ENCODE data around the gene CLK4. TPM values are rescaled to one million over a fixed set of nuclear protein-coding genes. Genes with fewer than 3 reads are reported as not detected.
A peak's percentile ranks its signal among the peaks of the same experiment; 100 is the strongest.

CLK4 gene
- total and polyA plus RNA-seq, 4 experiments from 2014 or later, result 11.8 to 125 (median 71.6) TPM

DNA sequence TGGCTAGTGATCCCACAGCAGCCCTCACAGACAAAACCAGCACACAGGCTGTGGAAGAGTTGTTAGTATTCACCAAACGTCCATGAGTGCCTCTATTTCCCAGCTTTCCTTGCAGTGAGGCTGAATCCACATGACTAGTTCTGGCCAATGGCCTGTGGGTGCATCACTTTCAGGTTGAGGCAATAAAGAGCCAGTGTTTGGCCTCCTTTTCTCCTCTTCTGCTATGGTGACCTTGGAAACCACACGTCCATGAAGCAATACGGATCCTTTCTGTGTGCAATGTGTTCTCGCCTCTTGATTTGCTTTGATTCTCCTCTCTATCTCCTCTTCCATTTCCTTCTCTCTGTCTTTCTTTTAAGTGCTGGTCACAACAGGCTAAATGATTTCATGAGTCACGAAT, 23.4 kb upstream of the CLK4 start:
- CTCF ChIA-PET (ENCODE audit: partially characterized antibody), result no interaction called here

DNA sequence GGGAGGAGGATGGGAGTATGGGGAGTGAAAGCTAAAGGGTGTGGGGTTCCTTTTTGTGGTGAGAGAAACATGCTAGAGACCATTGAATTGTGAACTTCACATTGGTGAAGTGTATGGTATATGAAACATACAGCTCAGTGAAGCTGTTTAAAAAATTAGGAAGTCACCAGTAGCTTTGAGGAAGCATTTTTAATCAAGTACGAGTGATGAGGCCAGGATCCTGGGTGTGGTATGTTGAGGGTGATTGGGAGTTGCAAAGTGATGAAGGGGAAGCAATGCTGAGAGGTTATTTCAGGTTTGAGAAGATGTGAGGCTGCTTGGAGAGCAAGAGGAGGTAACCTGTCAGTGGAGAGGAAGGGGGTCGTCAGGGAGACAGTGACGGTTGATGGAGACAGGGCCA, 22.7 kb upstream of the CLK4 start:
- H3K4me3 Mint-ChIP-seq, result peak overlapping the region in 1 of 8 donors; percentile 47
- no peaks in the 10 kb centered on the region for H3K9me3 ChIP-seq (ENCODE audit: control insufficient read depth in 1 of 2, low read length in 2 of 2)
- no peak overlapping the region for H3K4me3 ChIP-seq (ENCODE audit: low read length in 2 of 2)
- peak overlapping the region in 1 of 7 donors; percentile 74 for H3K27ac Mint-ChIP-seq
- H3K27me3 Mint-ChIP-seq, result peaks cover 5 to 15% of the 10 kb centered on the region in 2 donors
- no peaks in the 10 kb centered on the region for H3K4me1 Mint-ChIP-seq
- no peak for DNase-seq
- H3K27me3 ChIP-seq (ENCODE audit: insufficient read depth, low read length), result no peaks in the 10 kb centered on the region
- no peaks in the 10 kb centered on the region for H3K36me3 ChIP-seq (ENCODE audit: insufficient read depth, low read length)
- intact Hi-C loops (cut with micrococcal nuclease), result no loop called here
- POLR2A ChIA-PET (ENCODE audit: partially characterized antibody), result no interaction called here
- H3K4me1 ChIP-seq (ENCODE audit: insufficient read depth, low read length), result no peaks in the 10 kb centered on the region
- CTCF ChIA-PET (ENCODE audit: partially characterized antibody), result no interaction called here
- H3K9me3 Mint-ChIP-seq, result peaks cover 0 to 15% (median 2%) of the 10 kb centered on the region in 8 donors
- peaks cover 0 to 3% of the 10 kb centered on the region in 2 donors for H3K36me3 Mint-ChIP-seq
- H3K27ac ChIP-seq (ENCODE audit: low read depth, low read length), result no peak overlapping the region

More for the DNA sequence above, 23.4 kb upstream of the CLK4 start:
- no peaks in the 10 kb centered on the region for H3K4me1 Mint-ChIP-seq
- H3K4me3 Mint-ChIP-seq, result no peak overlapping the region
- peaks cover 0 to 15% (median 2%) of the 10 kb centered on the region in 8 donors for H3K9me3 Mint-ChIP-seq
- Histone ChIP-seq H3K4me3 (ENCODE audit: low read length in 2 of 2) (no peak overlapping the region), H3K4me1 (ENCODE audit: insufficient read depth, low read length) (no peaks in the 10 kb centered on the region), H3K27ac (ENCODE audit: low read depth, low read length) (no peak overlapping the region), H3K27me3 (ENCODE audit: insufficient read depth, low read length) (no peaks in the 10 kb centered on the region), H3K36me3 (ENCODE audit: insufficient read depth, low read length) (no peaks in the 10 kb centered on the region), H3K9me3 (ENCODE audit: control insufficient read depth in 1 of 2, low read length in 2 of 2) (no peaks in the 10 kb centered on the region)
- POLR2A ChIA-PET (ENCODE audit: partially characterized antibody), result no interaction called here
- H3K27me3 Mint-ChIP-seq, result peaks cover 4 to 13% of the 10 kb centered on the region in 2 donors
- DNase-seq, result no peak
- intact Hi-C loops (cut with micrococcal nuclease), result no loop called here
- no peak overlapping the region for H3K27ac Mint-ChIP-seq
- H3K36me3 Mint-ChIP-seq, result peaks cover 0 to 3% of the 10 kb centered on the region in 2 donors

DNA sequence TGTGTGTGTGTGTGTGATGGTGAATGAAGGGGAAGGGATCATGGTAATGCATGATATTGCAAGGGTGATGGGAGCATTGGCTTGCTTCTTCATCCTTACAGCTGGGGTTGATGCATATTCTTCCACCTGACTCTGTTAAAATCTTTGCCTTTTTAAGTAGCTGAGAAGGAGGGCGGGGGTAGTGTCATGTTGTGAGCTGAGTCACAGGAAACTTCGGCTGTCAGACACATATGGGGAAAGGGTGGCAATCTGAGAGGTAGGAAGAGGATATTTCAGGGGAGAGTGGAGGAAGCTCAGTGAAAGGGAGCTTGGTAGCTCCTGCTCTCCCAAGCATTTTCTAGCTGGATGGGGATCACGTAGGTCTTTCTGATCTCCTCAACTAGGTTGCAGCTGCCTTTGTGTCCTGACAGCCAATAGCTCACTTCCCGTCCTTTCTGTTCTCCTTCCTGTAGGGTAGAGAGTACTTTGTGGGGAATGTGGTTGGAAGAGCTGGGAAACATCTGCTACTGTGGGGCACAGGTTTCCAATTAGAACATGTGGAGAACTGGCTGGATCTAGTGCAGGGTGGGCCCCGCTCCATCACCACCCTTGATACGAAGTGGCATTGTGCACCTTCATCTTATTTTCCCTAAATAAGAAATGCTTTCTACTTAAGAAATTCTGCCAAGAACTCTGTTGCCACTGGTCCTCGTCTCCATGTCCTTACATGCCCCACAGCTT, 18.1 kb upstream of the CLK4 start:
- ChIA-PET CTCF (ENCODE audit: partially characterized antibody) (no interaction called here), POLR2A (ENCODE audit: partially characterized antibody) (no interaction called here)
- no peak overlapping the region for H3K27ac Mint-ChIP-seq
- no peak overlapping the region for H3K4me3 Mint-ChIP-seq
- intact Hi-C loops (cut with micrococcal nuclease), result no loop called here
- no peaks in the 10 kb centered on the region for H3K4me1 Mint-ChIP-seq
- Histone ChIP-seq H3K36me3 (ENCODE audit: insufficient read depth, low read length) (no peaks in the 10 kb centered on the region), H3K9me3 (ENCODE audit: control insufficient read depth in 1 of 2, low read length in 2 of 2) (no peaks in the 10 kb centered on the region), H3K27ac (ENCODE audit: low read depth, low read length) (no peak overlapping the region), H3K4me1 (ENCODE audit: insufficient read depth, low read length) (no peaks in the 10 kb centered on the region), H3K27me3 (ENCODE audit: insufficient read depth, low read length) (no peaks in the 10 kb centered on the region), H3K4me3 (ENCODE audit: low read length in 2 of 2) (no peak overlapping the region)
- no peak for DNase-seq
- peaks cover 5 to 14% of the 10 kb centered on the region in 2 donors for H3K27me3 Mint-ChIP-seq
- peaks cover 0 to 22% (median 4%) of the 10 kb centered on the region in 8 donors for H3K9me3 Mint-ChIP-seq
- H3K36me3 Mint-ChIP-seq, result peaks cover 0 to 3% of the 10 kb centered on the region in 2 donors

DNA sequence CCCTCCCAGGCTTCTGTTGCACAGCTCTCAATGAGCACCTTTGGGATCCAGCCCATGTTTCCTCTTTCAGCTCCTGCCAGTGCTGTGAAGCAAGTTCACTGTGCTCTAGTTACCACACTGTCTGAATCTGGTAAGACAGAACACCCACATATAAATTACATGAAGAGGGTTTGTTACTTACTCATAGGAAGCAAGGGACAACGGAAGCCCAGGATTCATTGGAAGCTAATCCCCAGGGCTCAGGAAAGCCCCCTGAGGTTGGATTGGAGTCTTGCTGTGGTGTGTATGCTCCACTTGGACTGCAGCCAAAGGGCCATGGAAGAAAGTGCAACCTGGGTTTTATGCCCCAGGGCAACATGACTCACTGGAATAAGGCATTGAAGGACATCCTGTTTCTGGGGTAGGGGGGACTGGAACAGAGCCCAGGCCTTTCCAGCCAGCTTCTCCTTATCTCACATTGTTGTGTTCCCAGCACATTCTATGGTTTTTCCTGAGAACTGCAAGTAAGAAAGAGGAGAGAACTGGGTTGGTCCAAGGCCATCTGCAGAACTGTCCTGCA, 15.6 kb upstream of the CLK4 start:
- Mint-ChIP-seq H3K27me3 (peaks cover 2 to 6% of the 10 kb centered on the region in 2 donors), H3K27ac (peak overlapping the region in 1 of 7 donors; percentile 62), H3K4me1 (no peaks in the 10 kb centered on the region), H3K36me3 (no peaks in the 10 kb centered on the region), H3K4me3 (no peak overlapping the region), H3K9me3 (peaks cover 0 to 11% (median under 1%) of the 10 kb centered on the region in 8 donors)
- H3K27ac ChIP-seq (ENCODE audit: low read depth, low read length), result no peak overlapping the region
- intact Hi-C loops (cut with micrococcal nuclease), result no loop called here
- CTCF ChIA-PET (ENCODE audit: partially characterized antibody), result no interaction called here
- H3K4me3 ChIP-seq (ENCODE audit: low read length in 2 of 2), result no peak overlapping the region
- no peak for DNase-seq
- POLR2A ChIA-PET (ENCODE audit: partially characterized antibody), result no interaction called here
- no peaks in the 10 kb centered on the region for H3K36me3 ChIP-seq (ENCODE audit: insufficient read depth, low read length)
- H3K9me3 ChIP-seq (ENCODE audit: control insufficient read depth in 1 of 2, low read length in 2 of 2), result no peaks in the 10 kb centered on the region
- no peaks in the 10 kb centered on the region for H3K27me3 ChIP-seq (ENCODE audit: insufficient read depth, low read length)
- H3K4me1 ChIP-seq (ENCODE audit: insufficient read depth, low read length), result no peaks in the 10 kb centered on the region

DNA sequence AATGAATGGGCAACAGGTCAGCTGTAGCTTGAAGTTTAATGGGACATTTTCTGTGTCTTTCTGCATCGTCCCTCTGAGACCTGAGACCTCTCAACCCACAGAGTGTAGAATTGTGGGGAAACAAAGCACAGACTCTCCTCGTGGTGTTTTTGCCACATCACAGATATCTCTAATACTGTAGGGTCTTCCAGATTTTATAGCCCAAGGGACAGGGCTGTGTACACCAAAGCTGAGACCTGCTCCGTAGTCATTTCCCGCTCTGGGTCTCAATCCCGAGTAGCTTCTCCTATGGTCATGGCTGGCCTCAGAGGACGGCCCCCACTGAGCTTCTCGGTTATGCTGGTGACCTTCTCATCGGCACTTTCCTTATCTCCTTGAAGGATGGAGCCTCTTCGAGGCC, 14.9 kb upstream of the CLK4 start:
- ChIA-PET POLR2A (ENCODE audit: partially characterized antibody) (no interaction called here), CTCF (ENCODE audit: partially characterized antibody) (no interaction called here)
- intact Hi-C loops (cut with micrococcal nuclease), result no loop called here
- DNase-seq, result no peak
- Mint-ChIP-seq H3K27ac (no peak overlapping the region), H3K4me3 (no peak overlapping the region), H3K27me3 (peaks cover 2 to 6% of the 10 kb centered on the region in 2 donors), H3K4me1 (no peaks in the 10 kb centered on the region), H3K9me3 (peaks cover 0 to 11% (median under 1%) of the 10 kb centered on the region in 8 donors), H3K36me3 (no peaks in the 10 kb centered on the region)
- H3K4me1 ChIP-seq (ENCODE audit: insufficient read depth, low read length), result no peaks in the 10 kb centered on the region
- no peaks in the 10 kb centered on the region for H3K9me3 ChIP-seq (ENCODE audit: control insufficient read depth in 1 of 2, low read length in 2 of 2)
- no peaks in the 10 kb centered on the region for H3K27me3 ChIP-seq (ENCODE audit: insufficient read depth, low read length)
- no peak overlapping the region for H3K4me3 ChIP-seq (ENCODE audit: low read length in 2 of 2)
- no peak overlapping the region for H3K27ac ChIP-seq (ENCODE audit: low read depth, low read length)
- H3K36me3 ChIP-seq (ENCODE audit: insufficient read depth, low read length), result no peaks in the 10 kb centered on the region

DNA sequence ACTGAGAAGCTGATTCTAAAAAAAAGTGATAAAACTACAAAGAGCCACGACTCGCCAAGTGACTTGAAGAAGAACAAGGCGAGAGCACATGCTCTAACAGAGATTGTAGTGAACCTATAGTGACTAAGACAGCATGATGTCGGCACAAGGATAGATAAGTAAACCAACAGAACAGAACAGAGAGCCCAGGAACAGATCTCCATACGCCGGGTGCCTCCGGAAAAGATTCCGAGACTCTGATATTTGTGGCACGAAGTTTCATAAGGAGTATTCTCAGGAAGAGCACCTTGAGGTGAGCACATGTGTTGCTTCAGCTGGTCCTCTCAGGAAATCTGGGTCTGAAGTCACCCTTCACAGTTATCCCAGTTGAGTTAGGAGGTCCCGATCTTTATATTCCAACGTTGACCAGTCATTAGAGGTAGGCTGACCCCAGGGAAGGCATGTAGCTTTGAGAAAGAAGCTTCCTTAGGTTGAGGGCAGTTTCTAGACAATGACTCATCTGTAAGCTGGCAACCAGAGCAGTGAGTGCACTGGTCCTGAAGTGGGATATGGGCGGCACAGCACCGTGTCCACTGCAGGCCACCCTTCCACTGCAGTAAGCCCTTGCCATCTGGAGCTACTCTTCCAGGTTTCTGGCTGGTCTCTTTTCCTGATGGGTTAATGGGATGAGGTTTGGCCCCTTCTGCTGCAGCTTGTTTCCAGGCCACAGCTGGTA, 13.6 kb upstream of the CLK4 start:
- Mint-ChIP-seq H3K4me1 (no peaks in the 10 kb centered on the region), H3K27me3 (peaks cover 5 to 6% of the 10 kb centered on the region in 2 donors), H3K4me3 (no peak overlapping the region), H3K27ac (peak overlapping the region in 1 of 7 donors; percentile 30), H3K36me3 (no peaks in the 10 kb centered on the region), H3K9me3 (peaks cover 0 to 11% (median under 1%) of the 10 kb centered on the region in 8 donors)
- Histone ChIP-seq H3K27ac (ENCODE audit: low read depth, low read length) (no peak overlapping the region), H3K4me3 (ENCODE audit: low read length in 2 of 2) (no peak overlapping the region), H3K9me3 (ENCODE audit: control insufficient read depth in 1 of 2, low read length in 2 of 2) (no peaks in the 10 kb centered on the region), H3K36me3 (ENCODE audit: insufficient read depth, low read length) (no peaks in the 10 kb centered on the region), H3K27me3 (ENCODE audit: insufficient read depth, low read length) (no peaks in the 10 kb centered on the region), H3K4me1 (ENCODE audit: insufficient read depth, low read length) (no peaks in the 10 kb centered on the region)
- intact Hi-C loops (cut with micrococcal nuclease), result no loop called here
- ChIA-PET POLR2A (ENCODE audit: partially characterized antibody) (no interaction called here), CTCF (ENCODE audit: partially characterized antibody) (no interaction called here)
- DNase-seq, result no peak

DNA sequence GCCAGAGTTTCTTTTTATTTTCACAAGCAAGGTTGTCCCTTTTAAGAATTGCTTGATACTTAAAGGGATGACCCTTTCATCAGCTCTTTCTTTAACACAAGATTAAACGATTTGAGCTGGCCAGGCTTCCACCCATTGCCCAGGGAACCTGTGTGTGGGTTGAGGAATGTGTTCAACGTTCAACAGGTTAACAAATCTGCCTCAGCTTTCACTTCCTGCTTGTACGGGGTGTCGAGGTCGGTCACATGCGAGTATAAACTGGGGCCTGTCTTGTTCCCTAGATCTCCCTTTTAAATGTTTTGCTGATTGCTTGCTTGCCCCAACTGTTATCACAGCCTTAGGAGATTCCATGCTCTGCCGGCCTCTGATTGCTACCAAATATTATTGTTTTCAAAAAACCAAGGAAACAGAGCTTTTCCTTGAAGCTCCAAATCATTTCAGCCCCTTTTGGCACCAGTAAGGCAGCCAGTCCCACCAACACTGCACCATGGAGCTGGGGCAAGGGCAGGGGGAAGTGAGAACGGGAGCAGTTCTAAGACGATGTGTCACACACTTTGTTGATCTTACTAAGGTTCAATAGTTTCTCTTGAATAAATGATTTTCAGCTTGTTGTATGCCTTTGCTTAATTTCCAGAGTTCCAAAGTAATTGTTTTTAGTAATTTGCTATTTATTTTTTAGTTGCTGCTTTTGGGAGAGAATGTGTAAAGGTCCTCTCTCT, 10.7 kb upstream of the CLK4 start:
- H3K4me3 Mint-ChIP-seq, result no peak overlapping the region
- H3K27ac ChIP-seq (ENCODE audit: low read depth, low read length), result no peak overlapping the region
- H3K9me3 ChIP-seq (ENCODE audit: control insufficient read depth in 1 of 2, low read length in 2 of 2), result no peaks in the 10 kb centered on the region
- CTCF ChIA-PET (ENCODE audit: partially characterized antibody), result no interaction called here
- no peaks in the 10 kb centered on the region for H3K36me3 Mint-ChIP-seq
- no peaks in the 10 kb centered on the region for H3K36me3 ChIP-seq (ENCODE audit: insufficient read depth, low read length)
- H3K4me1 ChIP-seq (ENCODE audit: insufficient read depth, low read length), result no peaks in the 10 kb centered on the region
- H3K27me3 Mint-ChIP-seq, result peaks cover 4% of the 10 kb centered on the region in 2 donors
- no peaks in the 10 kb centered on the region for H3K27me3 ChIP-seq (ENCODE audit: insufficient read depth, low read length)
- POLR2A ChIA-PET (ENCODE audit: partially characterized antibody), result interaction anchor here (1.2 kb wide), 1 partner anchor 11 kb away, joined by 3 read pairs; the partner anchor contains the start of gene CLK4
- no peaks in the 10 kb centered on the region for H3K4me1 Mint-ChIP-seq
- intact Hi-C loops (cut with micrococcal nuclease), result no loop called here
- DNase-seq, result no peak
- no peak overlapping the region for H3K4me3 ChIP-seq (ENCODE audit: low read length in 2 of 2)
- H3K9me3 Mint-ChIP-seq, result peaks cover 0 to 8% (median 0%) of the 10 kb centered on the region in 8 donors
- H3K27ac Mint-ChIP-seq, result no peak overlapping the region
